Neural progenitor cell (in vitro differentiated cells): Measurements from ENCODE around the gene KIF18B. TPM values are rescaled to one million over a fixed set of nuclear protein-coding genes. Genes with fewer than 3 reads are reported as not detected.

Experiments
- DNase-seq: peaks from one replicate; pipeline ENCODE4 v3.0.0-alpha.2; 2016; ENCODE audit warnings: low spot score
- H2AFZ ChIP-seq: fragments of 200-600 bp; sonication (generic); replicated peaks from 2 replicates; pipeline ENCODE4 v1.6.1; 2016; ENCODE audit warnings: antibody characterized with exemption
- H3F3A ChIP-seq: fragments of 200-600 bp; sonication (generic); 2 replicates; pipeline ENCODE4 v1.6.1; 2016; ENCODE audit warnings: antibody characterized with exemption, low read depth
- H3K27ac ChIP-seq: fragments of 200-600 bp; sonication (generic); 2 replicates; pipeline ENCODE4 v1.5.1; 2016; ENCODE audit warnings: mild to moderate bottlenecking
- H3K27me3 ChIP-seq: fragments of 200-600 bp; sonication (generic); 2 replicates; pipeline ENCODE4 v1.6.1; 2016; ENCODE audit warnings: mild to moderate bottlenecking, moderate library complexity
- H3K36me3 ChIP-seq: fragments of 200-600 bp; sonication (generic); 2 replicates; pipeline ENCODE4 v1.5.1; 2016
- H3K4me1 ChIP-seq: fragments of 200-600 bp; sonication (generic); 2 replicates; pipeline ENCODE4 v1.6.1; 2016; ENCODE audit warnings: mixed run types
- H3K4me2 ChIP-seq: fragments of 200-600 bp; sonication (generic); 2 replicates; pipeline ENCODE4 v1.6.1; 2016
- H3K4me3 ChIP-seq: fragments of 200-600 bp; sonication (generic); 2 replicates; pipeline ENCODE4 v1.5.1; 2016
- H3K79me2 ChIP-seq: fragments of 200-600 bp; sonication (generic); 2 replicates; pipeline ENCODE4 v1.6.1; 2016; ENCODE audit warnings: low read depth
- H3K9ac ChIP-seq: fragments of 200-600 bp; sonication (generic); 2 replicates; pipeline ENCODE4 v1.6.1; 2016
- H3K9me3 ChIP-seq: fragments of 200-600 bp; sonication (generic); 2 replicates; pipeline ENCODE4 v1.5.1; 2016; ENCODE audit warnings: low read depth
- H4K20me1 ChIP-seq: fragments of 200-600 bp; sonication (generic); 2 replicates; pipeline ENCODE4 v1.6.1; 2016; ENCODE audit warnings: low read depth
- H3K27ac Mint-ChIP-seq: 3 replicates; pipeline ENCODE4 v1.8.0; 2021; ENCODE audit warnings: mixed read lengths
- H3K27me3 Mint-ChIP-seq: 2 replicates; pipeline ENCODE4 v1.8.0; 2022; ENCODE audit warnings: low read depth, mild to moderate bottlenecking, inconsistent platforms, moderate library complexity, mixed read lengths; ENCODE audit not compliant: insufficient read depth
- H3K36me3 Mint-ChIP-seq: 3 replicates; pipeline ENCODE4 v1.8.0; 2021; ENCODE audit warnings: mixed read lengths
- H3K4me1 Mint-ChIP-seq: 3 replicates; pipeline ENCODE4 v1.8.0; 2021; ENCODE audit warnings: mixed read lengths
- H3K4me3 Mint-ChIP-seq: 3 replicates; pipeline ENCODE4 v1.8.0; 2021; ENCODE audit warnings: mild to moderate bottlenecking, moderate library complexity, mixed read lengths
- H3K9me3 Mint-ChIP-seq: 3 replicates; pipeline ENCODE4 v1.8.0; 2020; ENCODE audit warnings: mixed read lengths
- EZH2 ChIP-seq: fragments of 200-600 bp; sonication (generic); IDR thresholded peaks from 2 replicates; pipeline ENCODE4 v1.6.1; 2017; ENCODE audit warnings: antibody characterized with exemption, mild to moderate bottlenecking, moderate library complexity
- EZH2phosphoT487 ChIP-seq: fragments of 200-600 bp; sonication (generic); IDR thresholded peaks from 2 replicates; pipeline ENCODE4 v1.6.1; 2017; ENCODE audit warnings: antibody characterized with exemption
- total RNA-seq: library from RNA; depleted of rRNA; stranded (reverse); fragments of >200 nt; gene quantifications from 2 replicates; pipeline ENCODE4 v1.2.3, GENCODE V29; 2015; ENCODE audit warnings: low replicate concordance
- TF ChIP-seq, protein P1 (sequence below): fragments of 200-600 bp; sonication (generic); IDR thresholded peaks from 2 replicates; pipeline ENCODE4 v1.5.1; 2017; ENCODE audit warnings: antibody characterized with exemption, mild to moderate bottlenecking

Gene KIF18B
- total RNA-seq, 1 donor from 2014 or later: 15.1 TPM

GRCh38 chr17:44977814-44978550 lies 30.4 kb upstream of the KIF18B start:
- DNase-seq: no peak

GRCh38 chr17:44977065-44977464 lies 29.5 kb upstream of the KIF18B start:
- no peak overlapping the region for H3K4me2 ChIP-seq
- H2AFZ ChIP-seq: no peak overlapping the region
- peaks cover 24% of the 10 kb centered on the region for H3K27me3 Mint-ChIP-seq
- no peak overlapping the region for H3K27ac ChIP-seq
- no peaks in the 10 kb centered on the region for H3K36me3 ChIP-seq
- peaks cover 7% of the 10 kb centered on the region for H3F3A ChIP-seq
- H3K79me2 ChIP-seq: no peaks in the 10 kb centered on the region
- DNase-seq: no peak
- H3K4me3 ChIP-seq: no peak overlapping the region
- H3K9me3 Mint-ChIP-seq: no peaks in the 10 kb centered on the region
- peaks cover 12% of the 10 kb centered on the region for H3K27me3 ChIP-seq
- H3K4me1 Mint-ChIP-seq: peaks cover 36% of the 10 kb centered on the region
- H4K20me1 ChIP-seq: no peaks in the 10 kb centered on the region
- H3K9me3 ChIP-seq: no peaks in the 10 kb centered on the region
- no peak overlapping the region for H3K4me3 Mint-ChIP-seq
- peak overlapping the region; percentile 53 for H3K27ac Mint-ChIP-seq
- peaks cover 19% of the 10 kb centered on the region for H3K4me1 ChIP-seq
- no peaks in the 10 kb centered on the region for H3K36me3 Mint-ChIP-seq
- H3K9ac ChIP-seq: no peak overlapping the region
- TF ChIP-seq, protein P1, sequence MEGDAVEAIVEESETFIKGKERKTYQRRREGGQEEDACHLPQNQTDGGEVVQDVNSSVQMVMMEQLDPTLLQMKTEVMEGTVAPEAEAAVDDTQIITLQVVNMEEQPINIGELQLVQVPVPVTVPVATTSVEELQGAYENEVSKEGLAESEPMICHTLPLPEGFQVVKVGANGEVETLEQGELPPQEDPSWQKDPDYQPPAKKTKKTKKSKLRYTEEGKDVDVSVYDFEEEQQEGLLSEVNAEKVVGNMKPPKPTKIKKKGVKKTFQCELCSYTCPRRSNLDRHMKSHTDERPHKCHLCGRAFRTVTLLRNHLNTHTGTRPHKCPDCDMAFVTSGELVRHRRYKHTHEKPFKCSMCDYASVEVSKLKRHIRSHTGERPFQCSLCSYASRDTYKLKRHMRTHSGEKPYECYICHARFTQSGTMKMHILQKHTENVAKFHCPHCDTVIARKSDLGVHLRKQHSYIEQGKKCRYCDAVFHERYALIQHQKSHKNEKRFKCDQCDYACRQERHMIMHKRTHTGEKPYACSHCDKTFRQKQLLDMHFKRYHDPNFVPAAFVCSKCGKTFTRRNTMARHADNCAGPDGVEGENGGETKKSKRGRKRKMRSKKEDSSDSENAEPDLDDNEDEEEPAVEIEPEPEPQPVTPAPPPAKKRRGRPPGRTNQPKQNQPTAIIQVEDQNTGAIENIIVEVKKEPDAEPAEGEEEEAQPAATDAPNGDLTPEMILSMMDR: no peak
- TF ChIP-seq EZH2phosphoT487 (no peak), EZH2 (no peak)

More at GRCh38 chr17:44977814-44978550, 30.4 kb upstream of the KIF18B start:
- Histone ChIP-seq H3K27ac (no peak overlapping the region), H3K4me2 (peak overlapping the region; percentile 48), H3K36me3 (no peaks in the 10 kb centered on the region), H3K27me3 (peaks cover 3% of the 10 kb centered on the region), H3F3A (no peaks in the 10 kb centered on the region), H3K4me3 (no peak overlapping the region), H2AFZ (peak overlapping the region; percentile 61), H3K79me2 (no peaks in the 10 kb centered on the region), H3K4me1 (peaks cover 14% of the 10 kb centered on the region), H3K9me3 (no peaks in the 10 kb centered on the region), H4K20me1 (no peaks in the 10 kb centered on the region), H3K9ac (no peak overlapping the region)
- Mint-ChIP-seq H3K27me3 (peaks cover 18% of the 10 kb centered on the region), H3K9me3 (no peaks in the 10 kb centered on the region), H3K4me3 (no peak overlapping the region), H3K27ac (no peak overlapping the region), H3K36me3 (no peaks in the 10 kb centered on the region), H3K4me1 (peaks cover 33% of the 10 kb centered on the region)
- TF ChIP-seq, protein P1: peak; percentile 9
- TF ChIP-seq EZH2phosphoT487: no peak

GRCh38 chr17:44976206-44976605 lies 28.6 kb upstream of the KIF18B start:
- peaks cover 25% of the 10 kb centered on the region for H3K27me3 Mint-ChIP-seq
- Histone ChIP-seq H3K4me3 (no peak overlapping the region), H2AFZ (no peak overlapping the region), H3K9ac (no peak overlapping the region), H3K27me3 (peaks cover 21% of the 10 kb centered on the region), H4K20me1 (no peaks in the 10 kb centered on the region), H3K4me1 (peaks cover 28% of the 10 kb centered on the region), H3K4me2 (no peak overlapping the region), H3F3A (peaks cover 15% of the 10 kb centered on the region), H3K36me3 (no peaks in the 10 kb centered on the region), H3K27ac (no peak overlapping the region), H3K9me3 (no peaks in the 10 kb centered on the region), H3K79me2 (no peaks in the 10 kb centered on the region)
- no peaks in the 10 kb centered on the region for H3K36me3 Mint-ChIP-seq
- DNase-seq: no peak
- H3K27ac Mint-ChIP-seq: no peak overlapping the region
- H3K4me1 Mint-ChIP-seq: peaks cover 37% of the 10 kb centered on the region
- TF ChIP-seq, protein P1: no peak
- TF ChIP-seq EZH2: no peak
- TF ChIP-seq EZH2phosphoT487: no peak
- H3K9me3 Mint-ChIP-seq: no peaks in the 10 kb centered on the region
- no peak overlapping the region for H3K4me3 Mint-ChIP-seq
